Measurements from ENCODE around the gene TGFBR2. TPM values are rescaled to one million over a fixed set of nuclear protein-coding genes. Genes with fewer than 3 reads are reported as not detected.

TGFBR2 gene
- total RNA-seq, 1 experiment from 2014 or later: 48.2 TPM

DNA sequence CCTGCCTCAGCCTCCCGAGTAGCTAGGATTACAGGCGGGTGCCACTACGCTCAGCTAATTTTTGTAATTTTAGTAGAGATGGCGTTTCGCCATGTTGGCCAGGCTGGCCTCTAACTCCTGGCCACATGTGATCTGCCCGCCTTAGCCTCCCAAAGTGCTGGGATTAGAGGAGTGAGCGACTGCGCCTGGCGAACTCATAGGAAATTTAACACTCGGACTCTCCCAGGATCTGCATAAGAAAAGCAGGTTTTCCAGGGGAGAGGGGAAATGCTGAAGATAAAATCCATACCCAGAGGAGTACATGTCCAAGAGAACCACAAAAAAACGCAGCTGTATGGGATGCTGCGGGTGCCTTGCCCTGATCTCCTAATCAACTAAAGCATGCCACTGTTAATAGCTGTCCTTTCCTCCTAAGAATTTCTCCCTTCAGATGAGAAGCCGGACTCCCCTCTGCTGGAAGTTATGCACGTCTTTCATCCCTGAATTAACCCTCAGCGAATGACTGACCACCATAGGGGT lies 25.3 kb upstream of the TGFBR2 start:
- no peak overlapping the region for H3K4me2 ChIP-seq (ENCODE audit: low read length)
- H4K20me1 ChIP-seq (ENCODE audit: low read length): no peaks in the 10 kb centered on the region
- TF ChIP-seq, protein P1, sequence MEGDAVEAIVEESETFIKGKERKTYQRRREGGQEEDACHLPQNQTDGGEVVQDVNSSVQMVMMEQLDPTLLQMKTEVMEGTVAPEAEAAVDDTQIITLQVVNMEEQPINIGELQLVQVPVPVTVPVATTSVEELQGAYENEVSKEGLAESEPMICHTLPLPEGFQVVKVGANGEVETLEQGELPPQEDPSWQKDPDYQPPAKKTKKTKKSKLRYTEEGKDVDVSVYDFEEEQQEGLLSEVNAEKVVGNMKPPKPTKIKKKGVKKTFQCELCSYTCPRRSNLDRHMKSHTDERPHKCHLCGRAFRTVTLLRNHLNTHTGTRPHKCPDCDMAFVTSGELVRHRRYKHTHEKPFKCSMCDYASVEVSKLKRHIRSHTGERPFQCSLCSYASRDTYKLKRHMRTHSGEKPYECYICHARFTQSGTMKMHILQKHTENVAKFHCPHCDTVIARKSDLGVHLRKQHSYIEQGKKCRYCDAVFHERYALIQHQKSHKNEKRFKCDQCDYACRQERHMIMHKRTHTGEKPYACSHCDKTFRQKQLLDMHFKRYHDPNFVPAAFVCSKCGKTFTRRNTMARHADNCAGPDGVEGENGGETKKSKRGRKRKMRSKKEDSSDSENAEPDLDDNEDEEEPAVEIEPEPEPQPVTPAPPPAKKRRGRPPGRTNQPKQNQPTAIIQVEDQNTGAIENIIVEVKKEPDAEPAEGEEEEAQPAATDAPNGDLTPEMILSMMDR (conservative IDR thresholded peaks at IDR 0.05; ENCODE audit: low read depth, low read length): no peak
- TF ChIP-seq EZH2phosphoT487 (IDR thresholded peaks at IDR 0.05; ENCODE audit: borderline replicate concordance, low read length): no peak
- no peak for TF ChIP-seq EZH2 (IDR thresholded peaks at IDR 0.05; ENCODE audit: low read length, unreplicated experiment)
- no peaks in the 10 kb centered on the region for H3K9me2 ChIP-seq (replicated peaks; ENCODE audit: low read length)
- DNase-seq: no peak
- peaks cover 3% of the 10 kb centered on the region for H3F3A ChIP-seq (ENCODE audit: low read length, unreplicated experiment)
- no peaks in the 10 kb centered on the region; the same call in 1 of the 2 replicates for H3K36me3 ChIP-seq (ENCODE audit: low read depth, low read length)
- H2AFZ ChIP-seq (ENCODE audit: low read length): no peak overlapping the region
- H3K79me2 ChIP-seq (ENCODE audit: low read length): no peaks in the 10 kb centered on the region
- BruUV-seq (replicated peaks): no TSS peak
- H3K4me1 ChIP-seq (ENCODE audit: insufficient read depth, low read length): peaks cover 24% of the 10 kb centered on the region
- CTCF ChIA-PET: no interaction called here
- H3K27ac ChIP-seq (ENCODE audit: low read length): no peak overlapping the region
- no peak overlapping the region for H3K4me3 ChIP-seq (ENCODE audit: low read length)
- H3K27me3 ChIP-seq (ENCODE audit: low read length): no peaks in the 10 kb centered on the region
- no peak for ATAC-seq
- POLR2A ChIA-PET (ENCODE audit: unreplicated experiment): no interaction called here
- intact Hi-C loops (cut with micrococcal nuclease): no loop called here
- H3K9ac ChIP-seq (ENCODE audit: low read length): no peak overlapping the region
- peaks cover 4% of the 10 kb centered on the region; the same call in 1 of the 2 replicates for H3K9me3 ChIP-seq (ENCODE audit: low read length)

DNA sequence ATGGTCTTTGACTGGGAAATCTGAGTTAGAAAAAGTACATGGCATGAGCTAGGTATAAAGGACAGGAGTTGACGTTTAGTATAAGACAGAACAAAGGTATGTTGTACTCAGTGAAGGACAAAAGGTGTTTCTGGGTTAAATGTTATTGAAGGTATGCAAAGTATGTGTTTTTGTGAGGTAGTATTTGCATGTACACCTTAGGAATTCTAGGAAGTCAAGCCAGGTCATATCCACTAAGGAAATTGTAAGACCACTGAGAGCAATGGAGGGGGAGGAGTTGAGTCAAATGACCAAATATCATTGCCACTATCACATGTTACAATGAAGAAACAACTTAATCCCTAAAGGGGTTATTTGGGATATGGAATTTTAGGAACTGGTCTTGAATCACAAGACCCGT lies 24.4 kb upstream of the TGFBR2 start:
- H3K4me3 ChIP-seq (ENCODE audit: low read length): no peak overlapping the region
- ATAC-seq (no peak), DNase-seq (no peak)
- no peaks in the 10 kb centered on the region for H3K79me2 ChIP-seq (ENCODE audit: low read length)
- H4K20me1 ChIP-seq (ENCODE audit: low read length): no peaks in the 10 kb centered on the region
- H3K9me3 ChIP-seq (ENCODE audit: low read length): peaks cover 4% of the 10 kb centered on the region; the same call in 1 of the 2 replicates
- H3K4me1 ChIP-seq (ENCODE audit: insufficient read depth, low read length): peaks cover 32% of the 10 kb centered on the region
- intact Hi-C loops (cut with micrococcal nuclease): no loop called here
- ChIA-PET POLR2A (ENCODE audit: unreplicated experiment) (no interaction called here), CTCF (no interaction called here)
- H3F3A ChIP-seq (ENCODE audit: low read length, unreplicated experiment): peaks cover 3% of the 10 kb centered on the region
- no peaks in the 10 kb centered on the region; the same call in 1 of the 2 replicates for H3K36me3 ChIP-seq (ENCODE audit: low read depth, low read length)
- no peak overlapping the region for H3K4me2 ChIP-seq (ENCODE audit: low read length)
- no peak overlapping the region for H3K27ac ChIP-seq (ENCODE audit: low read length)
- TF ChIP-seq EZH2 (IDR thresholded peaks at IDR 0.05; ENCODE audit: low read length, unreplicated experiment) (no peak), EZH2phosphoT487 (IDR thresholded peaks at IDR 0.05; ENCODE audit: borderline replicate concordance, low read length) (no peak)
- TF ChIP-seq, protein P1 (conservative IDR thresholded peaks at IDR 0.05; ENCODE audit: low read depth, low read length): no peak
- BruUV-seq (replicated peaks): no TSS peak
- H3K27me3 ChIP-seq (ENCODE audit: low read length): no peaks in the 10 kb centered on the region
- no peak overlapping the region for H3K9ac ChIP-seq (ENCODE audit: low read length)
- no peak overlapping the region for H2AFZ ChIP-seq (ENCODE audit: low read length)
- H3K9me2 ChIP-seq (replicated peaks; ENCODE audit: low read length): no peaks in the 10 kb centered on the region

DNA sequence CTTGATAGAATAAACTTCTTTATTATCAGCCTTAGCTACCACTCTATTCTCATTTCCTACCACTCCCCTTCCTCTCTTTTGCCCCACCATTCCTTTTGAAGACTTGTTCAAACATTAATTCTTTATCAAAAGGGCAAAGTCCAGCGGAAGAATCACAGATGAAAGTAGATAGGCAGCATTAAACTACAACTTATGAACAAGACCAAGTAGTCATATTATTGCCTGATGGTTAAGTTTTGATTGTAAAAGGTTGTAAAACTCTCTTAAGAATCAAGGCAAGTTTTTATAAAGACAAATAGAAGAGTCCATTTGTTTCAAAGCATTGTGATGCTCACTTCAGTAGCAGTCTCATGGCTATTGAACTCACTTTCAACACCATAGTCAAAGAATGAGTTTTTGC lies 22.4 kb upstream of the TGFBR2 start:
- no peaks in the 10 kb centered on the region for H3K79me2 ChIP-seq (ENCODE audit: low read length)
- ChIA-PET POLR2A (ENCODE audit: unreplicated experiment) (no interaction called here), CTCF (interaction anchor here (0.7 kb wide), 1 partner anchor 141 kb away, joined by 6 read pairs; no protein-coding TSS in a partner anchor)
- no peaks in the 10 kb centered on the region for H4K20me1 ChIP-seq (ENCODE audit: low read length)
- DNase-seq (no peak), ATAC-seq (no peak)
- 0 out of 2 replicates have a peak overlapping the region, but pooled peaks have one; percentile 18 for H2AFZ ChIP-seq (ENCODE audit: low read length)
- no peaks in the 10 kb centered on the region for H3F3A ChIP-seq (ENCODE audit: low read length, unreplicated experiment)
- H3K9me2 ChIP-seq (replicated peaks; ENCODE audit: low read length): no peaks in the 10 kb centered on the region
- no peaks in the 10 kb centered on the region for H3K27me3 ChIP-seq (ENCODE audit: low read length)
- no peak overlapping the region for H3K4me2 ChIP-seq (ENCODE audit: low read length)
- TF ChIP-seq EZH2 (IDR thresholded peaks at IDR 0.05; ENCODE audit: low read length, unreplicated experiment): no peak
- TF ChIP-seq, protein P1 (conservative IDR thresholded peaks at IDR 0.05; ENCODE audit: low read depth, low read length): no peak
- TF ChIP-seq EZH2phosphoT487 (IDR thresholded peaks at IDR 0.05; ENCODE audit: borderline replicate concordance, low read length): no peak
- H3K9ac ChIP-seq (ENCODE audit: low read length): no peak overlapping the region
- intact Hi-C loops (cut with micrococcal nuclease): no loop called here
- H3K4me1 ChIP-seq (ENCODE audit: insufficient read depth, low read length): peaks cover 18% of the 10 kb centered on the region
- no peaks in the 10 kb centered on the region; the same call in 1 of the 2 replicates for H3K36me3 ChIP-seq (ENCODE audit: low read depth, low read length)
- no peak overlapping the region for H3K4me3 ChIP-seq (ENCODE audit: low read length)
- no peak overlapping the region for H3K27ac ChIP-seq (ENCODE audit: low read length)
- BruUV-seq (replicated peaks): no TSS peak
- peaks cover 4% of the 10 kb centered on the region; the same call in 1 of the 2 replicates for H3K9me3 ChIP-seq (ENCODE audit: low read length)

Data from PC-3 (cell line).